ENCODE measurements around the gene ZNF687.
"Not testable (repeated sequence)": the region's sequence is repeated elsewhere in the genome, so short reads cannot be mapped to it uniquely, and the experiment has no call there.

- TF ChIP-seq CTCF (IDR thresholded peaks at IDR 0.05; ENCODE audit: low read depth, low read length); EZH2phosphoT487 (IDR thresholded peaks at IDR 0.05; ENCODE audit: low read depth): not testable (repeated sequence)
Observed at GRCh38 chr1:151275341-151275740, 6.8 kb upstream of the ZNF687 start.

Data from OCI-LY3 (cell line).